ENCODE measurements around the gene ADPRHL1.
"Not testable (repeated sequence)": the region's sequence is repeated elsewhere in the genome, so short reads cannot be mapped to it uniquely, and the experiment has no call there.

The ADPRHL1 gene

GRCh38 chr13:113452466-113452865, 822 bp downstream of the ADPRHL1 start:
- DNase-seq = no peak

GRCh38 chr13:113451951-113452421, 1.3 kb downstream of the ADPRHL1 start:
- no peak for DNase-seq

GRCh38 chr13:113450861-113451620, 2.2 kb downstream of the ADPRHL1 start:
- DNase-seq = not testable (repeated sequence)

- not testable (repeated sequence) for DNase-seq
Observed at GRCh38 chr13:113450348-113450744, 2.9 kb downstream of the ADPRHL1 start.

- no peak for DNase-seq
Observed at GRCh38 chr13:113449693-113450347, 3.5 kb downstream of the ADPRHL1 start.

- peak; percentile 64 for DNase-seq
Observed at GRCh38 chr13:113448885-113449692, 4.2 kb downstream of the ADPRHL1 start.

GRCh38 chr13:113448545-113448884, 4.8 kb downstream of the ADPRHL1 start:
- no peak for DNase-seq

GRCh38 chr13:113447596-113447995, 5.7 kb downstream of the ADPRHL1 start:
- no peak for DNase-seq

- DNase-seq = no peak
Observed at GRCh38 chr13:113446488-113446854, 6.8 kb downstream of the ADPRHL1 start.

GRCh38 chr13:113445791-113446487, 7.3 kb downstream of the ADPRHL1 start:
- no peak for DNase-seq

GRCh38 chr13:113443991-113444390, 9.3 kb downstream of the ADPRHL1 start:
- DNase-seq = no peak

GRCh38 chr13:113442985-113443362, 10.3 kb downstream of the ADPRHL1 start:
- no peak for DNase-seq

- DNase-seq = no peak
Observed at GRCh38 chr13:113442354-113442984, 10.8 kb downstream of the ADPRHL1 start.

GRCh38 chr13:113441661-113442060, 11.6 kb downstream of the ADPRHL1 start:
- no peak for DNase-seq

GRCh38 chr13:113437408-113438010, 15.8 kb downstream of the ADPRHL1 start:
- no peak for DNase-seq

GRCh38 chr13:113436866-113437265, 16.4 kb downstream of the ADPRHL1 start:
- not testable (repeated sequence) for DNase-seq

GRCh38 chr13:113435907-113436306, 17.4 kb downstream of the ADPRHL1 start:
- DNase-seq = not testable (repeated sequence)

- DNase-seq = no peak
Observed at GRCh38 chr13:113433391-113433916, 19.8 kb downstream of the ADPRHL1 start.

GRCh38 chr13:113432506-113433270, 20.6 kb downstream of the ADPRHL1 start:
- DNase-seq = no peak

- DNase-seq = no peak
Observed at GRCh38 chr13:113431171-113431570, 22.1 kb downstream of the ADPRHL1 start.
